IPS-15b (cell line): ENCODE data around the gene SDK1.

Experiments
- H3K27me3 ChIP-seq: one replicate; pipeline ENCODE4 v1.6.1; 2013; ENCODE audit warnings: low read length; ENCODE audit not compliant: control insufficient read depth, insufficient read depth
- H3K36me3 ChIP-seq: one replicate; pipeline ENCODE4 v1.6.1; 2013; ENCODE audit warnings: low read length; ENCODE audit not compliant: control insufficient read depth, insufficient read depth
- H3K4me1 ChIP-seq: one replicate; pipeline ENCODE4 v1.6.1; 2013; ENCODE audit warnings: mild to moderate bottlenecking, low read length; ENCODE audit not compliant: control insufficient read depth, insufficient read depth
- H3K4me3 ChIP-seq: one replicate; pipeline ENCODE4 v1.5.1; 2013; ENCODE audit warnings: low read depth, low read length
- H3K9ac ChIP-seq: one replicate; pipeline ENCODE4 v1.6.1; 2013; ENCODE audit warnings: low read depth, mild to moderate bottlenecking, low read length
- H3K9me3 ChIP-seq: one replicate; pipeline ENCODE4 v1.6.1; 2013; ENCODE audit warnings: mild to moderate bottlenecking, low read length; ENCODE audit not compliant: control insufficient read depth, insufficient read depth

Gene SDK1

DNA sequence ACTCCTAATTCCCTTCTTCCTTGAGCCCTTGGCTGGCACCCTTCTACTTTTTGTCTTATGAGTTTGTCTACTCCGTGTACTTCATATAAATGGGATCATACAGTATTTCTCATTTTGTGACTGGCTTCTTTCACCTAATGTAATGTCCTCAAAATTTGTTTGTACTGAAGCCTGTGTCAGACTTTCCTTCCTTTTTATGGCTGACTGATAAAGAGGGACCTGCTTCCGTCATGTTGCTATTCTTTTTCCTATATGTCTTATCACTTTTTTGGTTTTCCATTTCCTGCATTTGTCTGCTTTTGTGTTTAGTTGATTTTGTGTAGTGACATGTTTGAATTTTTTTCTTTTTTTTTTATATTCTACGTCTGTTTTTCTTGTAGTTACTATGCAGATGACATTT, 470.9 kb downstream of the SDK1 start:
- no peaks in the 10 kb centered on the region for H3K9me3 ChIP-seq
- no peak overlapping the region for H3K9ac ChIP-seq
- H3K4me1 ChIP-seq = no peaks in the 10 kb centered on the region
- no peaks in the 10 kb centered on the region for H3K36me3 ChIP-seq
- no peaks in the 10 kb centered on the region for H3K27me3 ChIP-seq
- H3K4me3 ChIP-seq = no peak overlapping the region

DNA sequence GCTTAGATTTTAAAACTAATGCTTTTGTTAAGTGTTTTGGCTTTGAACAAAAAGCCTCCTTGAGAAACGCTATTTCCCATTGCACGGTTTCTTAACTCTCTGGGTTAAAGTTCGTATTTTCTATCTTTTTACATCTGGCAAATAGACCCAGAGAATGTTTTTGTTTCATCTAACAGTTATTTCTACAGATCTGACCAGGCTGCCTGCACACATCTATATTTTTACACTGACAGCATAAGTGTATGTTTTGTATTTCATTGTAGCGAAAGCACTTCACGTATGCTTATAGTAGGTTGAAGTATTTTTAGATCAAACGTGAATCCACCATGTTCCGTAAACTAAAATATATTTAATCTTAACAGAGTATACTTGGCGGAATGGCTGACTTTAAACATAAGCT, 477.3 kb downstream of the SDK1 start:
- Histone ChIP-seq H3K9ac (no peak overlapping the region), H3K27me3 (no peaks in the 10 kb centered on the region), H3K4me1 (no peaks in the 10 kb centered on the region), H3K4me3 (no peak overlapping the region), H3K9me3 (no peaks in the 10 kb centered on the region), H3K36me3 (no peaks in the 10 kb centered on the region)

DNA sequence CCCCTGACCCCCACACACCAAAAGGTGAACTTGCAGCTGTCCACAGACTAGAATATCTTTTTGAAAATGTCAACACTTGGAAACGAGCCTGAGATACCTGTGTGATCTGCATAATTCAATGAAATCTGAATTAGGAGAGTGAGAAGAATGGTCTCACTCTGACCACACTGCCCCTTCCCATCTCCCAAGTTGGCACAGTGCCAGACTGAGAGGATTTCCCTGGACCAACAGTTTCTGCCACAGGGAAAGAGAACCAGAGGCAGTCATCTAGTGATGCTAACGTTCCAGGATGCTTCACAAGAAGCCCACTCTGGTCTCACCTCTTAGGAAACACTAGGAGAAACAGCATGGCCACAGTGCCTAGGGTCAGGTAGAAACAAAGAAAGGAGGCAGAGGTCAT, 479.0 kb downstream of the SDK1 start:
- Histone ChIP-seq H3K36me3 (no peaks in the 10 kb centered on the region), H3K9ac (no peak overlapping the region), H3K27me3 (no peaks in the 10 kb centered on the region), H3K9me3 (no peaks in the 10 kb centered on the region), H3K4me1 (no peaks in the 10 kb centered on the region), H3K4me3 (no peak overlapping the region)

DNA sequence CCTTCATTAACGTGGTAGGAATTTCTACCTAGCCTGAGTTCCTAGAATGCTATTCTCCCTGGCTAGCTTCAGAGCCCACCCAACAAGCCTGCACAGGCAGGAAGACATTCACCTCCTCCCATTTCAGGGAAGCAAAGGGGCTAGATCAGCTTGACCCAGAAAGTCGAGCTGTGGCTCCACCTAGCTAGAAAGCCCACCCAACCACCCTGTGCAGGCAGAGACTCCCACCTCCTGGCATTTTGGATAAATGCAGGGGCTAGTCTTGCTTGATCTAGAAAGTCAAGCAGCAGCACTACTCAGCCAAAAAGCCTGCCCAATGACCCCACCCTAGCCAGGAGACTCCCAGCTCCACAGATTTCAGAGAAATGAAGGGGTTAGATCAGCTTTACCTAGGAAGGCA, 479.5 kb downstream of the SDK1 start:
- Histone ChIP-seq H3K36me3 (no peaks in the 10 kb centered on the region), H3K9me3 (no peaks in the 10 kb centered on the region), H3K9ac (no peak overlapping the region), H3K4me1 (no peaks in the 10 kb centered on the region), H3K4me3 (no peak overlapping the region), H3K27me3 (no peaks in the 10 kb centered on the region)

- no peaks in the 10 kb centered on the region for H3K9me3 ChIP-seq
- H3K9ac ChIP-seq = no peak overlapping the region
- no peak overlapping the region for H3K4me3 ChIP-seq
- H3K27me3 ChIP-seq = no peaks in the 10 kb centered on the region
- no peaks in the 10 kb centered on the region for H3K36me3 ChIP-seq
- H3K4me1 ChIP-seq = no peaks in the 10 kb centered on the region
Measured at GRCh38 chr7:3781607-3782006, 480.6 kb downstream of the SDK1 start.

DNA sequence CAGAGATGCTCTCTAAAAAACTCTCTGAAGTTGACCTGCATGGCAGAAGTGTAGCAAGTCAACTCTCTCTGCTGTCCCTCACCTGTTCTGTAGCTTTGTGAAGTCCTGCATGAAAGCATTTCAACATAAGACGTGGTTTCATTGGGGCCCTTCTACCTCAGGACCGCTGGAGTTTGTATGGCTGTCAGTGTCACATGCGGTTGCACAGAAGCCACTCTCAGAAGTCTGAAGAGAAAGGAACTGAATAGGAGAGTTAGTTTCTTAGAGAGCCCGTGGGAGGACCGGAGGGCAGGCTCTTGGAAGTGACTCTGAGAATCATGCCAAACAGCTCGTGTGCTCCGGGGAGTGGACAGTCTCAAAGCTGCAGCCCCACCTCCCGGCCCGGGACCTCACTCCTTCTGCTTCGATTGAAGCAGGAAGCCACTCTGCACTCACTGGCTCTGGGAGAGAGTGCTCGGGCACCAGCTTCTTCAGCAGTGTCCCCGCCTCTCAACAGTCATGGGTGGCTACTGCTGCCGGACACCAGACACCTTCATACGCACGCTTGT, 486.7 kb downstream of the SDK1 start:
- H3K36me3 ChIP-seq = no peaks in the 10 kb centered on the region

DNA sequence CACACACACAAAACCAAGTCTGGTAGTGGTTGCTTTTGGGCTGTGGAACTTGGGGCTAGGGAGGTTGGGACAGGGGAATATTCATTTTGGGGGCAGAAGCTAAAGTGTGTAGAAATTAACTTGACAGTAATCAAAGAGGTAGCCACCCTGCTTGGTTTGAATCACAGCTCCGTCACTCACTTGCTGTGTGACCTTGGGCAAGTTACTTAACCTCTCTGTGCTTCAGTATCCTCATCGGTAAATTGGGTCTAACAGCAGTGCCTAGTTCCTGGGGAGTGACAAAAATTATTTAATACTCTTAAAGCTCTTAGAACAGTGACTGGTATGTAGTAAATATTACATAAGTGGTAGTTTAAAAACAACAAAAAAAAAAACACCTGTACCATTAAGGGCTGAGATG, 489.8 kb downstream of the SDK1 start:
- H3K27me3 ChIP-seq = no peaks in the 10 kb centered on the region
- no peak overlapping the region for H3K9ac ChIP-seq
- no peak overlapping the region for H3K4me3 ChIP-seq
- no peaks in the 10 kb centered on the region for H3K36me3 ChIP-seq
- no peaks in the 10 kb centered on the region for H3K9me3 ChIP-seq
- no peaks in the 10 kb centered on the region for H3K4me1 ChIP-seq

More for the DNA sequence above, 486.7 kb downstream of the SDK1 start:
- Histone ChIP-seq H3K9me3 (no peaks in the 10 kb centered on the region), H3K27me3 (no peaks in the 10 kb centered on the region), H3K4me3 (no peak overlapping the region), H3K9ac (no peak overlapping the region), H3K4me1 (no peaks in the 10 kb centered on the region)

DNA sequence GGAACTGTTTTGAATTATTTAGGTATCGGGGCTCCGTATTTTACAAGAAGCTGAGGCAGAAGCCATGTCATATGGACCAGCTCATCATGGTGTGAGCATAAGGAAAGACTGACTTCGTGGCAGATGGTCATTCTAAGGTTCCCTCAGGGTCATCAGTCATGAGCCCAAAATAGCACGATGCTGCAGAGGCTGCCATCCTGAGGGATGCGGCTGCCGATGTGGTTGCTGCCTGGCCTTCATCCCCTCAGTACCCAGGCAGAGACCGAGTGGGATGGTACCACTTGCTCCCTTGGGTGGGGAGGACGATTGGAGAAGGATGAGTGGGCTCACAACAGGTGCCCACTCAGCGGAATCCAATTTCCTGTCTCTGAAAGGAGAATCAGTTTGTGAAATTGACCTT, 490.3 kb downstream of the SDK1 start:
- Histone ChIP-seq H3K36me3 (no peaks in the 10 kb centered on the region), H3K4me1 (no peaks in the 10 kb centered on the region), H3K27me3 (no peaks in the 10 kb centered on the region), H3K4me3 (no peak overlapping the region), H3K9ac (no peak overlapping the region), H3K9me3 (no peaks in the 10 kb centered on the region)

GRCh38 chr7:3795141-3795540, 494.1 kb downstream of the SDK1 start:
- no peaks in the 10 kb centered on the region for H3K4me1 ChIP-seq
- H3K9me3 ChIP-seq = no peaks in the 10 kb centered on the region
- no peaks in the 10 kb centered on the region for H3K27me3 ChIP-seq
- no peak overlapping the region for H3K9ac ChIP-seq
- no peaks in the 10 kb centered on the region for H3K36me3 ChIP-seq
- H3K4me3 ChIP-seq = no peak overlapping the region

- Histone ChIP-seq H3K36me3 (no peaks in the 10 kb centered on the region), H3K9me3 (no peaks in the 10 kb centered on the region), H3K9ac (no peak overlapping the region), H3K4me3 (no peak overlapping the region), H3K4me1 (no peaks in the 10 kb centered on the region), H3K27me3 (no peaks in the 10 kb centered on the region)
Measured at GRCh38 chr7:3795781-3796180, 494.7 kb downstream of the SDK1 start.

DNA sequence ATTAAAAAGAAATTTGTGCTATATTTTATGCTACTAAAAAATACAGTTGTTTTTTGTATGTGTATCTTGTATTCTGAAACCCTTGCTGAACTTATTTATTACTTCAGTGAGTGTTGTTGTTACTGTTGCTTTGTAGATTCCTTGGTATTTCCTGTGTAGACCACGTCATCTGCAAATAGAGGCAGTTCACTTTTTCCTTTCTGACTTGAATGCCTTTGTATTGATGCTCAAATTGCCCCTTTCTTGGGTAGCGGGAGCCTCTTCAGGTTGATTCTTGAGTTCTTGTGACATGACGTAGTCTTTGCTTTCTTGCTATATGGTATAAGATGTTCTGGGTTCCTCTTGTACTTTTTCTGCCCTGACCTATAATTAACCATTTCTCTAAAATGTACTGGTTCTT, 504.1 kb downstream of the SDK1 start:
- no peaks in the 10 kb centered on the region for H3K9me3 ChIP-seq
- no peaks in the 10 kb centered on the region for H3K36me3 ChIP-seq
- H3K4me3 ChIP-seq = no peak overlapping the region
- H3K9ac ChIP-seq = no peak overlapping the region
- H3K4me1 ChIP-seq = peaks cover 2% of the 10 kb centered on the region
- no peaks in the 10 kb centered on the region for H3K27me3 ChIP-seq

- Histone ChIP-seq H3K9me3 (no peaks in the 10 kb centered on the region), H3K27me3 (no peaks in the 10 kb centered on the region), H3K9ac (no peak overlapping the region), H3K36me3 (no peaks in the 10 kb centered on the region), H3K4me3 (no peak overlapping the region), H3K4me1 (peaks cover 2% of the 10 kb centered on the region)
Measured at GRCh38 chr7:3806516-3806915, 505.5 kb downstream of the SDK1 start.

GRCh38 chr7:3807824-3808223, 506.8 kb downstream of the SDK1 start:
- H3K4me1 ChIP-seq = peaks cover 2% of the 10 kb centered on the region
- H3K4me3 ChIP-seq = no peak overlapping the region
- no peaks in the 10 kb centered on the region for H3K9me3 ChIP-seq
- H3K9ac ChIP-seq = no peak overlapping the region
- H3K27me3 ChIP-seq = no peaks in the 10 kb centered on the region
- no peaks in the 10 kb centered on the region for H3K36me3 ChIP-seq
